B cell (primary cell): Measurements from ENCODE around the gene CNNM4. TPM values are rescaled to one million over a fixed set of nuclear protein-coding genes. Genes with fewer than 3 reads are reported as not detected.
A peak's percentile ranks its signal among the peaks of the same experiment; 100 is the strongest.

Experiments used
- ATAC-seq: fragments of 200-7000 bp; cut with Tn5 transposase; one replicate; pipeline ENCODE4 v1.10.0; 2021; ENCODE audit warnings: low read depth, mild to moderate bottlenecking, moderate number of reproducible peaks, moderate library complexity
- CTCF ChIA-PET: fragments of 350-600 bp; sonication (Branson Sonifier 250); formaldehyde crosslinking; loops from one replicate; lab custom pipeline; 2021; ENCODE audit warnings: antibody characterized with exemption, inconsistent platforms; lab: Charles Lee
- POLR2A ChIA-PET: fragments of 350-600 bp; sonication (Branson Sonifier 250); formaldehyde crosslinking; loops from one replicate; lab custom pipeline; 2021; ENCODE audit warnings: antibody characterized with exemption; lab: Charles Lee
- DNase-seq: peaks from one replicate; pipeline ENCODE4 v3.0.0; 2013
- H2AFZ ChIP-seq: 2 replicates; pipeline ENCODE4 v1.6.1; 2012; ENCODE audit warnings: mild to moderate bottlenecking, low read depth, low read length; ENCODE audit not compliant: insufficient read depth, poor library complexity, severe bottlenecking
- H3K27ac ChIP-seq, 2 donors: 1 replicate in 1 of 2; 2 replicates in 1 of 2; pipeline ENCODE4 v1.5.1; 2012 to 2013; ENCODE audit warnings: low read length in 2 of 2, mild to moderate bottlenecking in 2 of 2, moderate library complexity in 1 of 2
- H3K27me3 ChIP-seq, 4 experiments: fragments of 200-600 bp in 1 of 4; sonication (generic) in 1 of 4; replicated peaks in 1 of 4; 1 replicate in 2 of 4; 2 replicates in 2 of 4; pipeline versions ENCODE4 v1.6.1 to v1.7.0; 2013 to 2016; ENCODE audit warnings: low read length in 3 of 4, mild to moderate bottlenecking in 2 of 4, mixed read lengths in 1 of 4, moderate library complexity in 1 of 4; ENCODE audit not compliant: insufficient read depth in 4 of 4, control insufficient read depth in 3 of 4; ENCODE audit errors: control extremely low read depth in 1 of 4
- H3K36me3 ChIP-seq, 2 experiments: replicated peaks in 1 of 2; 1 replicate in 1 of 2; 2 replicates in 1 of 2; pipeline versions ENCODE4 v1.6.1 to v1.7.1; 2013; ENCODE audit warnings: low read length in 1 of 2; ENCODE audit not compliant: insufficient read depth in 2 of 2, control insufficient read depth in 1 of 2; ENCODE audit errors: control extremely low read depth in 1 of 2, extremely low read depth in 1 of 2
- H3K4me1 ChIP-seq, 2 donors: fragments of 200-600 bp in 1 of 2; sonication (generic) in 1 of 2; 1 replicate in 1 of 2; 2 replicates in 1 of 2; pipeline versions ENCODE4 v1.5.1 to v1.6.1; 2013 to 2017; ENCODE audit warnings: low read length in 2 of 2; ENCODE audit not compliant: control insufficient read depth in 2 of 2, insufficient read depth in 2 of 2
- H3K4me2 ChIP-seq: replicated peaks from 2 replicates; pipeline ENCODE3; 2012; ENCODE audit warnings: mild to moderate bottlenecking, low read depth, low read length; ENCODE audit not compliant: poor library complexity, severe bottlenecking
- H3K4me3 ChIP-seq, 5 experiments: fragments of 200-600 bp in 1 of 5; sonication (generic) in 1 of 5; 1 replicate in 3 of 5; 2 replicates in 2 of 5; pipeline versions ENCODE4 v1.5.1 to v1.7.0; 2011 to 2016; ENCODE audit warnings: low read length in 4 of 5, mild to moderate bottlenecking in 4 of 5, low read depth in 2 of 5, control low read depth in 1 of 5, moderate library complexity in 1 of 5; ENCODE audit not compliant: insufficient read depth in 1 of 5; ENCODE audit errors: control extremely low read depth in 1 of 5, extremely low read depth in 1 of 5
- H3K79me2 ChIP-seq: fragments of 200-600 bp; sonication (generic); one replicate; pipeline ENCODE4 v1.6.0; 2016; ENCODE audit warnings: low read length; ENCODE audit not compliant: control insufficient read depth, insufficient read depth
- H3K9ac ChIP-seq: fragments of 200-600 bp; sonication (generic); 2 replicates; pipeline ENCODE4 v1.6.1; 2017; ENCODE audit warnings: mild to moderate bottlenecking, low read length, moderate library complexity
- H3K9me3 ChIP-seq, 3 donors: one replicate each; pipeline versions ENCODE4 v1.6.1 to v1.7.1; 2013; ENCODE audit warnings: low read length in 2 of 3; ENCODE audit not compliant: control insufficient read depth in 2 of 3, insufficient read depth in 1 of 3; ENCODE audit errors: control extremely low read depth in 1 of 3
- H4K20me1 ChIP-seq: 2 replicates; pipeline ENCODE4 v1.6.0; 2012; ENCODE audit warnings: mild to moderate bottlenecking, low read length; ENCODE audit not compliant: insufficient read depth, control insufficient read depth, poor library complexity, severe bottlenecking
- H3K27ac Mint-ChIP-seq: one replicate; pipeline ENCODE4 v1.8.0; 2021; ENCODE audit warnings: mixed read lengths
- H3K27me3 Mint-ChIP-seq: one replicate; pipeline ENCODE4 v1.8.0; 2021; ENCODE audit warnings: mixed read lengths
- H3K4me1 Mint-ChIP-seq: one replicate; pipeline ENCODE4 v1.8.0; 2021; ENCODE audit warnings: mixed read lengths
- H3K4me3 Mint-ChIP-seq: one replicate; pipeline ENCODE4 v1.8.0; 2021; ENCODE audit warnings: mixed read lengths
- H3K9me3 Mint-ChIP-seq: one replicate; pipeline ENCODE4 v1.8.0; 2022; ENCODE audit warnings: mixed read lengths; ENCODE audit not compliant: insufficient read depth
- EZH2 ChIP-seq: IDR thresholded peaks from 2 replicates; pipeline ENCODE4 v1.6.1; 2012; ENCODE audit warnings: borderline replicate concordance, low read depth, mild to moderate bottlenecking, moderate library complexity, low read length; ENCODE audit not compliant: insufficient read depth, poor library complexity, severe bottlenecking
- WGBS: methylation state at CpG from one replicate; pipeline ENCODE4 v1.1.5; 2013; ENCODE audit warnings: missing lambda C conversion rate; ENCODE audit not compliant: insufficient coverage; 5-methylcytosine and 5-hydroxymethylcytosine counted together
- intact Hi-C: fragments of 100-400 bp; cut with micrococcal nuclease; formaldehyde crosslinking; loops from one replicate; pipeline ENCODE4 v1.10.0; 2022
- polyA plus RNA-seq: library from polyadenylated mRNA; depleted of rRNA; stranded (reverse); fragments of >200 nt; gene quantifications from 2 replicates; pipeline ENCODE4 v1.2.3, GENCODE V29; 2012
- total RNA-seq, 2 donors: library from RNA; stranded (reverse); fragments of 120-200 nt in 1 of 2; gene quantifications; 1 replicate in 1 of 2; 2 replicates in 1 of 2; pipeline versions ENCODE4 v1.2.3 to v1.2.4, GENCODE V29; 2013 to 2022
- TF ChIP-seq, protein P1 (sequence below): fragments of 200-600 bp; IDR thresholded peaks from one replicate; pipeline ENCODE4 v1.8.0; 2022; ENCODE audit warnings: antibody characterized with exemption, mild to moderate bottlenecking

Gene CNNM4
- total and polyA plus RNA-seq, 2 donors (not counting 1 experiment from before 2014, with no cell fraction given), result 15.1 to 24.0 TPM

DNA sequence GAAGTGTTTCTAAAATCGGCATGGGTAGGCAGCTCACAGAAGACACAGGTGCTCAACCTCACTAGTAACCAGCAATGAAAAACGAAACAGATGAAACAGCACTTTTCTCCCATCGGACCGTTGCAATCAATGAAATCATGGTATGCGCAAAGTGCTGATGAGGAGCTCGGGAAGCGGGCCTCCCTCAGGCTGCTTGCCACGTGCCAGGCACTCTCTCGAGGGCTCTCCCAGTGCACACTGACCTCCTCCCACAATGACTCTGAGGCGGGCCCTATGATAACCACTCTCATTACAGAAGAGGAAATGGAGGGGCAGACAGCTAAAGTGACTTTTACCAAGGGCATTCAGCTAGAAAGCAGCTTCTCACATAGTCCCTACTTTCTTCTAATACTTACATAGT lies 86.9 kb downstream of the CNNM4 start:
- Histone ChIP-seq H3K9me3 (no peaks in the 10 kb centered on the region), H3K4me1 (no peaks in the 10 kb centered on the region), H4K20me1 (no peaks in the 10 kb centered on the region), H3K36me3 (peaks cover 0 to 39% of the 10 kb centered on the region in 2 experiments), H3K27me3 (no peaks in the 10 kb centered on the region), H3K79me2 (no peaks in the 10 kb centered on the region), H3K9ac (no peak overlapping the region), H3K4me2 (no peak overlapping the region), H3K4me3 (no peak overlapping the region), H3K27ac (no peak overlapping the region), H2AFZ (no peak overlapping the region)
- intact Hi-C loops, result no loop called here
- Mint-ChIP-seq H3K4me3 (no peak overlapping the region), H3K27ac (no peak overlapping the region), H3K27me3 (no peaks in the 10 kb centered on the region), H3K4me1 (peaks cover 4% of the 10 kb centered on the region), H3K9me3 (no peaks in the 10 kb centered on the region)
- 92% methylated on average over 5 of the region's 10 CpGs for WGBS
- no peak for ATAC-seq
- DNase-seq, result no peak
- CTCF ChIA-PET, result interaction anchor here (0.5 kb wide), 1 partner anchor 44 kb away, joined by 4 read pairs; no protein-coding TSS in a partner anchor
- POLR2A ChIA-PET, result interaction anchor here (0.6 kb wide), 1 partner anchor 9 kb away, joined by 7 read pairs; no protein-coding TSS in a partner anchor
- TF ChIP-seq, protein P1, sequence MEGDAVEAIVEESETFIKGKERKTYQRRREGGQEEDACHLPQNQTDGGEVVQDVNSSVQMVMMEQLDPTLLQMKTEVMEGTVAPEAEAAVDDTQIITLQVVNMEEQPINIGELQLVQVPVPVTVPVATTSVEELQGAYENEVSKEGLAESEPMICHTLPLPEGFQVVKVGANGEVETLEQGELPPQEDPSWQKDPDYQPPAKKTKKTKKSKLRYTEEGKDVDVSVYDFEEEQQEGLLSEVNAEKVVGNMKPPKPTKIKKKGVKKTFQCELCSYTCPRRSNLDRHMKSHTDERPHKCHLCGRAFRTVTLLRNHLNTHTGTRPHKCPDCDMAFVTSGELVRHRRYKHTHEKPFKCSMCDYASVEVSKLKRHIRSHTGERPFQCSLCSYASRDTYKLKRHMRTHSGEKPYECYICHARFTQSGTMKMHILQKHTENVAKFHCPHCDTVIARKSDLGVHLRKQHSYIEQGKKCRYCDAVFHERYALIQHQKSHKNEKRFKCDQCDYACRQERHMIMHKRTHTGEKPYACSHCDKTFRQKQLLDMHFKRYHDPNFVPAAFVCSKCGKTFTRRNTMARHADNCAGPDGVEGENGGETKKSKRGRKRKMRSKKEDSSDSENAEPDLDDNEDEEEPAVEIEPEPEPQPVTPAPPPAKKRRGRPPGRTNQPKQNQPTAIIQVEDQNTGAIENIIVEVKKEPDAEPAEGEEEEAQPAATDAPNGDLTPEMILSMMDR, result no peak
- no peak for TF ChIP-seq EZH2

DNA sequence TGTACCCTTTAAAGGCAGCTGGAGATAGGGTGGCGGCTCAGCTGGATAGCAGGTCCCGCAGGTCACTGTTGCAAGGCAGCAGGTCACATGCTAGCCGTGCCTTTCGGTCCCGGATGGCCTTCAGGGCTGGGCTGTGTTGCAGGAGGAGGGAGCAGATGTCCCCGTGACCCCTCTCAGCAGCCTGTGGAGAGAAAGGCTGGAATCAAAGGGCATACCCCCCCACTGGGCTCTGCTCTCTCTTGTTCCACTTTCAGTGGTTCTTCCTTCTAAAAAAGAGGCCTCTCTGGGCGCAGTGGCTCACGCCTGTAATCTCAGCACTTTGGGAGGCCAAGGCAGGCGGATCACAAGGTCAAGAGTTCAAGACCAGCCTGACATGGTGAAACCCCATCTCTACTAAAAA lies 87.6 kb downstream of the CNNM4 start:
- Mint-ChIP-seq H3K4me3 (no peak overlapping the region), H3K4me1 (peaks cover 2% of the 10 kb centered on the region), H3K27me3 (no peaks in the 10 kb centered on the region), H3K27ac (peak overlapping the region; percentile 46), H3K9me3 (no peaks in the 10 kb centered on the region)
- peaks cover 2 to 46% of the 10 kb centered on the region in 2 experiments for H3K36me3 ChIP-seq
- no peak overlapping the region for H3K4me2 ChIP-seq
- no peak overlapping the region for H3K9ac ChIP-seq
- H3K27me3 ChIP-seq, result no peaks in the 10 kb centered on the region
- DNase-seq (no peak), ATAC-seq (no peak)
- no peaks in the 10 kb centered on the region for H3K9me3 ChIP-seq
- H2AFZ ChIP-seq, result no peak overlapping the region
- H3K4me1 ChIP-seq, result no peaks in the 10 kb centered on the region
- POLR2A ChIA-PET, result no interaction called here
- H3K27ac ChIP-seq, result no peak overlapping the region
- WGBS, result 99% methylated on average over 8 of the region's 9 CpGs
- H4K20me1 ChIP-seq, result no peaks in the 10 kb centered on the region
- no peaks in the 10 kb centered on the region for H3K79me2 ChIP-seq
- no peak for TF ChIP-seq EZH2
- TF ChIP-seq, protein P1, result no peak
- H3K4me3 ChIP-seq, result no peak overlapping the region
- intact Hi-C loops, result no loop called here
- CTCF ChIA-PET, result no interaction called here
